Effector memory CD4-positive, alpha-beta T cell (primary cell): ENCODE data around the gene FAM210B.
A peak's percentile ranks its signal among the peaks of the same experiment; 100 is the strongest.
"Not testable (repeated sequence)": the region's sequence is repeated elsewhere in the genome, so short reads cannot be mapped to it uniquely, and the experiment has no call there.

Experiments
- DNase-seq, 3 donors: peaks; one replicate each; pipeline ENCODE4 v3.0.0-alpha.2; 2020
- H3K27ac ChIP-seq: 2 replicates; pipeline ENCODE4 v1.7.0; 2013; ENCODE audit warnings: mild to moderate bottlenecking, low read length, moderate library complexity; ENCODE audit not compliant: insufficient read depth, poor library complexity, severe bottlenecking
- H3K27me3 ChIP-seq: replicated peaks from 2 replicates; pipeline ENCODE4 v1.7.0; 2013; ENCODE audit warnings: mild to moderate bottlenecking, low read length; ENCODE audit not compliant: insufficient read depth, control insufficient read depth, poor library complexity, severe bottlenecking
- H3K36me3 ChIP-seq: 2 replicates; pipeline ENCODE4 v1.7.0; 2013; ENCODE audit warnings: mild to moderate bottlenecking, low read length, moderate library complexity; ENCODE audit not compliant: control insufficient read depth, insufficient read depth
- H3K4me1 ChIP-seq: 2 replicates; pipeline ENCODE4 v1.7.0; 2013; ENCODE audit warnings: low read length, mild to moderate bottlenecking; ENCODE audit not compliant: control insufficient read depth, insufficient read depth, poor library complexity, severe bottlenecking
- H3K4me3 ChIP-seq: 2 replicates; pipeline ENCODE4 v1.7.0; 2013; ENCODE audit warnings: low read length, low read depth, mild to moderate bottlenecking; ENCODE audit not compliant: insufficient read depth, poor library complexity, severe bottlenecking
- H3K9me3 ChIP-seq: 2 replicates; pipeline ENCODE4 v1.7.0; 2013; ENCODE audit warnings: mild to moderate bottlenecking, low read length, moderate library complexity; ENCODE audit not compliant: control insufficient read depth
- total RNA-seq, 3 donors: gene quantifications; one replicate each; lab custom pipeline; 2026; lab: John Stamatoyannopoulos, UW

The FAM210B gene, protein sequence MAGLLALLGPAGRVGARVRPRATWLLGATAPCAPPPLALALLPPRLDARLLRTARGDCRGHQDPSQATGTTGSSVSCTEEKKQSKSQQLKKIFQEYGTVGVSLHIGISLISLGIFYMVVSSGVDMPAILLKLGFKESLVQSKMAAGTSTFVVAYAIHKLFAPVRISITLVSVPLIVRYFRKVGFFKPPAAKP
- total RNA-seq, result 24.3 to 33.0 (median 25.0) reads per million in 3 donors

GRCh38 chr20:56358600-56359211 is at the start of gene FAM210B:
Gene FAM210B, plus strand, starts transcription at chr20:56358974. Its CDS starts 32 bp downstream, at chr20:56359006.
- Histone ChIP-seq H3K27me3 (no peaks in the 10 kb centered on the region), H3K36me3 (no peaks in the 10 kb centered on the region), H3K9me3 (no peaks in the 10 kb centered on the region), H3K4me3 (peak within 1 kb of the TSS; percentile 89), H3K4me1 (peaks cover 12% of the 10 kb centered on the region), H3K27ac (peak within 1 kb of the TSS; percentile 32)
- peak; percentile 73 to 78 (median 75) for DNase-seq

DNA sequence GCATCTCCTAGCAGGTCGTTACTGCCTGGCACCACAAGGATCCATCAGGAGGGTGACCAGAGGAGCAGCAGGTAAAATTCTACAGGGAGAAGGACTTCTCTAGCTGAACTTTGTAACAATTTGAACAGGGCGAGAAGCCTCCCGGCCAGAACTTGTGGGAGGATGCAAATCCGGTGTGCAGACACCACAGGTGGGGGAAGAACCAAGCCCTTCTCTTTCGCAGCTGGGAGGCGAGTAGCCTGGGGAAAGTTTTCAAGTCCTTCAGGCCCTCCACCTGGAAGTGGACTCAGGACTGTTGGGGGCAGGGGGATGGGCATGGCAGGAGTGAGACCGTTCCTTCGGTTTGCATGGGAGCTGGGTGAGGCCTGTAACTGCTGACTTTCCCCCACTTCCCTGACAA is 42.7 kb upstream of the FAM210B start:
- no peaks in the 10 kb centered on the region for H3K36me3 ChIP-seq
- H3K4me3 ChIP-seq, result no peak overlapping the region
- H3K27ac ChIP-seq, result no peak overlapping the region
- DNase-seq, result no peak
- no peaks in the 10 kb centered on the region for H3K9me3 ChIP-seq
- no peaks in the 10 kb centered on the region for H3K27me3 ChIP-seq
- H3K4me1 ChIP-seq, result no peaks in the 10 kb centered on the region

GRCh38 chr20:56316483-56316882 is 42.3 kb upstream of the FAM210B start:
- no peak for DNase-seq
- no peaks in the 10 kb centered on the region for H3K4me1 ChIP-seq
- H3K27me3 ChIP-seq, result no peaks in the 10 kb centered on the region
- no peaks in the 10 kb centered on the region for H3K9me3 ChIP-seq
- H3K4me3 ChIP-seq, result no peak overlapping the region
- no peak overlapping the region for H3K27ac ChIP-seq
- no peaks in the 10 kb centered on the region for H3K36me3 ChIP-seq

DNA sequence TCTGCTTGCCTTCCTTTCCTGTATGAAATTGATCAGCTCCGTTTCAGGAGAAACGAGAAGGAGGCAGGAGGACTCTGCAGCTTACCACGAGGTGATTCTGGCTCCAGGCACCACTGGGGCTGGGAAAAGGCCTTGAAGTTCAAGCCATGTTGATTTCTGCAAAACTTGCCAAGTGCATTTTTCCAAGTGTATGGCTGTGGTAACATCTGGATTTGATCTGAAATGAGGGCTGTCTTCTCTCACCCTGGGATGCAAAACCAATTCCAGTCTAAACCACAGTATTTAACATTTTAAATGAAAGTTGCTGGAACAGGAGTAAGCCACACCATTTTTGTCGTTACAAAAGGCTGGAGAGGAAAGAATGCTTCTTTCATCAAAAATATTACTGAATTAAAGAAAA is 36.1 kb upstream of the FAM210B start:
- Histone ChIP-seq H3K36me3 (no peaks in the 10 kb centered on the region), H3K4me3 (no peak overlapping the region), H3K9me3 (no peaks in the 10 kb centered on the region), H3K27ac (no peak overlapping the region), H3K27me3 (no peaks in the 10 kb centered on the region), H3K4me1 (no peaks in the 10 kb centered on the region)
- no peak for DNase-seq

GRCh38 chr20:56323206-56323605 is 35.6 kb upstream of the FAM210B start:
- H3K4me1 ChIP-seq, result no peaks in the 10 kb centered on the region
- no peak overlapping the region for H3K4me3 ChIP-seq
- H3K9me3 ChIP-seq, result no peaks in the 10 kb centered on the region
- H3K27ac ChIP-seq, result no peak overlapping the region
- no peaks in the 10 kb centered on the region for H3K27me3 ChIP-seq
- no peak for DNase-seq
- H3K36me3 ChIP-seq, result no peaks in the 10 kb centered on the region

- H3K36me3 ChIP-seq, result no peaks in the 10 kb centered on the region
- H3K9me3 ChIP-seq, result no peaks in the 10 kb centered on the region
- no peaks in the 10 kb centered on the region for H3K27me3 ChIP-seq
- no peak overlapping the region for H3K27ac ChIP-seq
- H3K4me1 ChIP-seq, result no peaks in the 10 kb centered on the region
- H3K4me3 ChIP-seq, result no peak overlapping the region
- no peak for DNase-seq
Observed at GRCh38 chr20:56323656-56324055, 35.1 kb upstream of the FAM210B start.

DNA sequence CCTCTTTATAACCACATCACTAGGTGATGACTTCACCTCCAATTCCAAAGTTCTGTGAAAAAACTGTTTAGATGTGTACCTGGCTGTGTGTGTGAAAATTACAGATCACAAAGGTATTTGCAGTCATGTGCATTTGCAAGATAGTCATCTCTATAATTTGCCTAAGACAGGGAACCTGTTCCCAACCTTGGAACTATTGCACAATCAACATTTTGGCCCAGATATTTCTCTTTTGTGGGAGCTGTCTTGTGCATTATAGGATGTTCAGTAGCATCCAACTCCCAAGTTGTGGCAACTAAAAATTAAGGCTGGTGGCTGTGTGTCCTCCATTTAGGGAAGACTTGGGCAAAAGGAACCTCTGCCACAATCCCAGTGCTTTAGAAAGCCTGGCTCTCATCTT is 34.0 kb upstream of the FAM210B start:
- no peaks in the 10 kb centered on the region for H3K4me1 ChIP-seq
- no peak overlapping the region for H3K4me3 ChIP-seq
- no peak for DNase-seq
- H3K27ac ChIP-seq, result no peak overlapping the region
- H3K27me3 ChIP-seq, result no peaks in the 10 kb centered on the region
- no peaks in the 10 kb centered on the region for H3K36me3 ChIP-seq
- no peaks in the 10 kb centered on the region for H3K9me3 ChIP-seq

DNA sequence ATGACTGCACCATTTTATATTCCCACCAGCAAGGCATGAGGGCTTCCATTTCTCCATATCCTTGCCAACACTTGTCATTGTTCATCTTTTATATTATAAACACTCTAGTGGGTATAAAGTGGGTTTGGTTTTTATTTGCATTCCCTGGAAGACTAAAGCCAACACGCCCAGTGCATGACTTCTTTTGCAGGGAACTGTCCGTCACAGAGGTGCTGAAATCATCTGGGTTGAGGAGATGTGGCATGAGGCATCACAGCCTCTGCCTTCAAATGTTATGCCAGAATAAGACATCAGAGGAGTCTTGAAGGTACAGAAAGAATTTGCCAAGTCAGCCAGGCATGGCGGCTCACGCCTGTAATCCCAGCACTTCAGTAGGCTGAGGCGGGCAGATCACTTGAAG is 29.9 kb upstream of the FAM210B start:
- Histone ChIP-seq H3K4me1 (no peaks in the 10 kb centered on the region), H3K36me3 (no peaks in the 10 kb centered on the region), H3K4me3 (no peak overlapping the region), H3K27me3 (no peaks in the 10 kb centered on the region), H3K27ac (no peak overlapping the region), H3K9me3 (no peaks in the 10 kb centered on the region)
- DNase-seq, result no peak

DNA sequence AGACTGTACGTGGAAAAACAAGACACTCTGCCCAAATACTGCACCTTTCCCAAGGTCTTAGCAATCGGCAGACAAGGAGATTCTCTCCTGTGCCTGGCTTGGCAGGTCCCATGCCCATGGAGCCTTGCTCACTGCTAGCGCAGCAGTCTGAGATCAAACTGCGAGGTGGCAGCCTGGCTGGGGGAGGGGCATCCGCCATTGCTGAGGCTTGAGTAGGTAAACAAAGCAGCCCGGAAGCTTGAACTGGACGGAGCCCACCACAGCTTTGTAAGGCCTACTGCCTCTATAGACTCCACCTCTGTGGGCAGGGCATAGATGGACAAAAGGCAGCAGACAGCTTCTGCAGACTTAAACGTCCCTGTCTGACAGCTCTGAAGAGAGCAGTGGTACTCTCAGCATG is 22.1 kb upstream of the FAM210B start:
- H3K27ac ChIP-seq, H3K9me3 ChIP-seq, H3K27me3 ChIP-seq, H3K36me3 ChIP-seq, DNase-seq, H3K4me3 ChIP-seq, H3K4me1 ChIP-seq: not testable (repeated sequence)

DNA sequence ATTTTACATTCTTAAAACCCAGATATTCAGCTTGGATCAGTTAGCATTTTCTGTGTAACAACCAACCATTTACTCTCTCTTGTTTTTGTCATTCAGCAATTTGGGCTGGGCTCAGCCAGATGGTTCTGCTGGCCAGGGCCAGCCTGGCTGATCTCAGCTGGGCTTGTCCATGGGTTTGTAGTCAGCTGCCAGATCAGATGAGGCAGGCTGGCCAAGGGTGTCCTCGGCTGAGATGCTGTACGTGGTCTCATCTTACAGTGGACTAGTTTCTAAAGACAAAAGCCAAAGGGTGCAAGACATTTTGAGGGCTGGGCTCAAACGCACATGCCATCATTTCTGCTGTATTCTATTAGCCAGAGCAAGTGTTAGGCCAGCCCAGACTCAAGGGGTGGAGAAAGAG is 16.0 kb upstream of the FAM210B start:
- peaks cover 5% of the 10 kb centered on the region for H3K4me1 ChIP-seq
- no peaks in the 10 kb centered on the region for H3K9me3 ChIP-seq

More for the DNA sequence above, 16.0 kb upstream of the FAM210B start:
- no peaks in the 10 kb centered on the region for H3K27me3 ChIP-seq
- DNase-seq, result no peak
- no peaks in the 10 kb centered on the region for H3K36me3 ChIP-seq
- H3K27ac ChIP-seq, result no peak overlapping the region
- H3K4me3 ChIP-seq, result no peak overlapping the region
